NB4 (cell line): ENCODE results near the gene NMNAT3.

Experiments
- MYC ChIP-seq: IDR thresholded peaks from 2 replicates; pipeline ENCODE4 v1.6.1; 2011; ENCODE audit warnings: low read depth, low read length
- POLR2A ChIP-seq: IDR thresholded peaks from 2 replicates; pipeline ENCODE4 v1.6.1; 2011; ENCODE audit warnings: mild to moderate bottlenecking; ENCODE audit not compliant: insufficient read length; ENCODE audit errors: extremely low read depth
- TF ChIP-seq, protein P1 (sequence below): IDR thresholded peaks from one replicate; pipeline ENCODE4 v1.5.1; 2012; ENCODE audit warnings: low read depth, low read length
- TF ChIP-seq, protein P2 (sequence below): IDR thresholded peaks from 2 replicates; pipeline ENCODE4 v1.6.1; 2011; ENCODE audit warnings: low read depth, low read length

DNA sequence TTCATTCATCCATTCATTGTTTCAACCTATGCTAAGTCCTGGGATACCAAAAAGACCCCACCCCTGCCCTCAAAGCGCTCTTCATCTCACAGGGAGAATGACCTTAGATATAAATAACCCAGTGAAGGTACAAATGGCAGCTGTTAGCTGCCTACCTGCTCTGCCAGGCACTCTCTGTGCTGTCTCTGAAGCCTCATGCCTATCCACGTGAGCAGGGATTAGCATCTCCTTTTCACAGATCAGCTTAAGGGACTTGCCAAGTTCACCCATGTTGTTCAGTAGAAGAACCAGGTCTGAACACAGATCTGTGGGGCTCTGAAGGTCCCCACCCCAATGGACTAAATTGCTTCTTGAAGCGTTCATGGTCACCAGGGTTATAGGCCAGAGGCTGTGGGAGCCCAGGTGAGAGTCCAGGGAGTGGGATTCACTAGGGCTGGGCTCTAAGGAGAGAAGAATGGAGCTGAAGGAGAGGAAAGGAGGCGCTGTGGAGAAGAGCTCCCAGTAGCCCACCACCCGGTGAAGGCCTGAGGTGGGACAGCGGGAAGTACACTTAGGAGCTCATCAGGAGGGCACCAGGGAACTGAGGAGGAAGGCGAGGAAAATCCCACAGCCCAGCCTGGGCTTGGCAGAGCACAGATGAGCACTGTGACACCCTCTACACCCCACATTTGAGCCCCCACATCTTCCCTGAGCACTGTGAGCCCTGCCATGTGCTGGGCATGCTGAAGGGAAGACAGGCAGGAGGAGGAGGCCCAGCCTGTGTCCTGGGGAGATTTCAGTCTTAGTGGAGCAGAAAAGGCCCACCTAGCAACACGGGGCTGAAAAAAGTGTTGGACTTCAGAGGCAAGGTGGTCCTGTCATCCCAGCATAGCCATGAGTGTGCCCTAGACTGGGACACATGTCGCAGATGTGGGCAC is 158.6 kb downstream of the NMNAT3 start:
- TF ChIP-seq, protein P1, sequence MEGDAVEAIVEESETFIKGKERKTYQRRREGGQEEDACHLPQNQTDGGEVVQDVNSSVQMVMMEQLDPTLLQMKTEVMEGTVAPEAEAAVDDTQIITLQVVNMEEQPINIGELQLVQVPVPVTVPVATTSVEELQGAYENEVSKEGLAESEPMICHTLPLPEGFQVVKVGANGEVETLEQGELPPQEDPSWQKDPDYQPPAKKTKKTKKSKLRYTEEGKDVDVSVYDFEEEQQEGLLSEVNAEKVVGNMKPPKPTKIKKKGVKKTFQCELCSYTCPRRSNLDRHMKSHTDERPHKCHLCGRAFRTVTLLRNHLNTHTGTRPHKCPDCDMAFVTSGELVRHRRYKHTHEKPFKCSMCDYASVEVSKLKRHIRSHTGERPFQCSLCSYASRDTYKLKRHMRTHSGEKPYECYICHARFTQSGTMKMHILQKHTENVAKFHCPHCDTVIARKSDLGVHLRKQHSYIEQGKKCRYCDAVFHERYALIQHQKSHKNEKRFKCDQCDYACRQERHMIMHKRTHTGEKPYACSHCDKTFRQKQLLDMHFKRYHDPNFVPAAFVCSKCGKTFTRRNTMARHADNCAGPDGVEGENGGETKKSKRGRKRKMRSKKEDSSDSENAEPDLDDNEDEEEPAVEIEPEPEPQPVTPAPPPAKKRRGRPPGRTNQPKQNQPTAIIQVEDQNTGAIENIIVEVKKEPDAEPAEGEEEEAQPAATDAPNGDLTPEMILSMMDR = no peak
- TF ChIP-seq POLR2A (no peak), MYC (no peak)
- TF ChIP-seq, protein P2, sequence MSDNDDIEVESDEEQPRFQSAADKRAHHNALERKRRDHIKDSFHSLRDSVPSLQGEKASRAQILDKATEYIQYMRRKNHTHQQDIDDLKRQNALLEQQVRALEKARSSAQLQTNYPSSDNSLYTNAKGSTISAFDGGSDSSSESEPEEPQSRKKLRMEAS = no peak
